ENCODE data around the gene FUCA2. TPM values are rescaled to one million over a fixed set of nuclear protein-coding genes. Genes with fewer than 3 reads are reported as not detected.
"Not testable (repeated sequence)": the region's sequence is repeated elsewhere in the genome, so short reads cannot be mapped to it uniquely, and the experiment has no call there.

Gene FUCA2
- total RNA-seq, 1 donor from 2014 or later = 13.6 TPM

DNA sequence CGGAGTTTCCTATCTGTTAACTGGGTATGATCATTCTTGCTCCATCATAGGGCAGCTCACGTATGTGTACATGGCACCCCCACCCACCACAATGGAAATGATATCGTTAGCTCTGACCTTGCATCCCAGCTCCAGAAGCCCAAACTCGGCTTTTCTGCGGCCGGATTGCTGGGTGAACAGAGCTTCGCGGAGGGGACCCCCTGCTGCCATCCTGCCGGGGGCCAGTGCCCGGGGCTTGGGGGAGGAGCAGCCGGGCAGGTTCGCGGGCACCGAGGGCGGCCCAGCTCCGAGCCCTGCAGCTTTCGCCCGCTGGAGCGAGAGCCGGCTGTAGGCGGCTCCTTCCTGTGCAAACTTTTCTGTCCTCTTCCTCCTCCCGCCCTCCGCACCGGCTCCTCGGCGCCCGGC, 24.9 kb upstream of the FUCA2 start:
- no peak for DNase-seq

DNA sequence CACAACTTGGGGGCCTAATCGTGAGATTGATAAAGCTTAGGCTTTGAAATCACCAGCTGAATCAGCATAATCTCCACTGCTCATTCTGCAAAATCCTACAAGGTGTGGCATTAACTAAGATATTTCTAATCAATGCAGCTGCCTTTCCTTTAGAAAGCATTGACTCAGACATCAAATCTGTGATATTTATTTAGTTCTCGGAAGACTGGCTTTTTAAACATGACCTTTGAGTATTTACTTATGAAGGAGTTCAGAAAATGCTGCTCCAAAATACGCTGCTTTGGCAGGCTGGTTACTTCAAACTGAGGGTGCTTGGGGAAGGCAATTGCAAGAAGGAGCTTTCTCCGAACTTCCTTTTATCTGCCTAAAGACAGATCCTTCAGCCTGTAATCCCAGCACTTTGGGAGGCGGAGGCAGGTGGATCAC, 23.7 kb upstream of the FUCA2 start:
- DNase-seq = no peak

DNA sequence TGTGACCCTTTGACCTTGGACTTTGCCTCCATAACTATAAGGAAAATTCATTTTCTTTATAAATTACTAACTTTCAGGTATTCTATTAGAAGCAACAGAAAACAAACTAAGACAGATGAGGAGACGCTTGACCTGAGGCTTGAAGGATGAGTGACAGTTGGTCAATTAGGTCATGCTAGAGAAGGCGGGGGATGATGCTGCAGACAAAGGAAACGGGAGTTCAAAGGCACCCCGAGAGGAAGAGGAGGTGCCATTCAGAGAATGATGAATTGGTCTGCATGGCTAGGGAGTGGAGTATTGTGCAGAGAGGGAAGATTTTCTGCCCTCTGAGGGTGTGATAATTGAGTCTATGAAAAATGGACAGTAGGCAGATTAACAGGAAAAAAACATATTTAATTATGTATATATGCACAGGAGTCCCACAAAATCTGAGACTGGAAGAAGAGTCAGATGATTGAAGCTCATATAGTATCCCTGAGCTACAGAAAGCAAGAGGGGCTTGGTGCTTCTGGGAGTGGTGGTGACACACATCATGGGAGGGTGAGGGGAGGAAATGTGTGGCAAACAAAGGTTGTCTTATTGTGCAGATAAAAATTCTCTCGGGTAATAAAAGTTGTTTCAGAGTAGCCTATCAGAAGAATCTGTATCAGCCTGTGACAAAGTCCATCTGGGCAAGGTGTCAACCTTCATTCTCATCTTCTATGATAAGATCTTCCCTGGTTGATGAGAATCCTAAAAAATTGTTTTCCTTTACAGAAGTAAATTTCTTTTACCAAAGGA, 20.4 kb upstream of the FUCA2 start:
- DNase-seq = no peak

DNA sequence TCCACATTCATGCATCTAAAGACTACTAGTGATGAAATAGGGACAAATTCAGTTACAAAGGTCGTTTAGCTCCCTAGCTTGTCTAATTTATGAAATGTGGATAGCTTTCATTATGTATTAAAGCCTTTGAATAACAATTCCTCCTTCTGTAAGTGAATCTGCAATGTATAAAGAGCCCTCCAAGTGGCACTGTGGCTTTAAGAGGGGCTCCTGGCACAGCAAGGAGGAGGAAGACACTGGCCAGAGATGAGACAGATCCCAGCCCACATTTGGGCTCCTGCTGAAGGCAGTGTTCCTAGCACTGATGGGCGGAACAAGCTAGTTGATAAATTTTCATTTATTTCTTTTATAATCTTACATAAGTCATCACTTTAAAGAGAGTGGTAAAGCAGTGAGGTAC, 17.6 kb upstream of the FUCA2 start:
- no peak for DNase-seq

DNA sequence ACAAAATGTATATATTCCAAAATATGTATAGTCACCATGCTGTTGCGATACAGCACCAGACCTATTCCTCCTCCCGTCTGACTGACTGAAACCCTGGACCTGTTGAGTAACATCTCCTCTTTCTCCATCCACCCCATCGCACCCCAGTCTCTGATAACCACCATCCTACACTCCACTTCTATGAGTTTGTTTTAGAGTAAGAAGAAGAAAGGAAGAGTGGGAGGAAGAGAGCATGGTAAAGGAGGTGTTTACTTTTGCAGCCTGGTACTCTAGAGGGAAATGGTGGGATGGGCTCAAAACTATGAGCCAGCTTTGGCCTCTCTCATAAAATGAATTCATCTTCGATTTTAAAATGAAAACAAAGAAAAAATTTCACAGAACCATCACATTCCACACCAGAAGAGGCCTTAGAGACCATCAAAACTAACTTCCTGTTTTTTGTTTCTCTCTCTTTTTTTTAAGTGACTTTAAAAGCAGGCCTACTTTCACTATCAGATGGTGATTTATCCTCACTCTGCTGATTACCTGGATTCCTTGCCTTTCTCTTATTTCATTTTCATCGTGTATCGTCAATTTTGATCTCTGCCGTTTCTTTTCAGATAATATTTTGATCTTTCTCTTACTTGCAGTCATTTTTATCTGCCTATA, 16.8 kb upstream of the FUCA2 start:
- DNase-seq = no peak

DNA sequence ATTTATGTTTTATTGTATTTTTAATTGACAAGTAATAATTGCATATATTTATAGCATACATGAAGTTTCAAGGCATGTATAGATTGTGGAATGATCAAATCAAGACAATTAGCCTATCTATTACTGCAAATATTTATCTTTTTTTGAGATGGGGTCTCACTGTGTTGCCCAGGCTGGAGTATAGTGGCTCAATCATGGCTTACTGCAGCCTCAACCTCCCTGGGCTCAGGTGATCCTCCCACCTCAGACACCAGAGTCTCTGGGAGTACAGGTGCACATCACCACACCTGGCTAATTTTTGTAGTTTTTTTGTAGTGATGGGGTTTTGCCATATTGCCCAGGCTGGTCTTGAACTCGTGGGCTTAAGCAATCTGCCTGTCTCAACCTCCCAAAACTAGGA, 16.2 kb upstream of the FUCA2 start:
- no peak for DNase-seq

DNA sequence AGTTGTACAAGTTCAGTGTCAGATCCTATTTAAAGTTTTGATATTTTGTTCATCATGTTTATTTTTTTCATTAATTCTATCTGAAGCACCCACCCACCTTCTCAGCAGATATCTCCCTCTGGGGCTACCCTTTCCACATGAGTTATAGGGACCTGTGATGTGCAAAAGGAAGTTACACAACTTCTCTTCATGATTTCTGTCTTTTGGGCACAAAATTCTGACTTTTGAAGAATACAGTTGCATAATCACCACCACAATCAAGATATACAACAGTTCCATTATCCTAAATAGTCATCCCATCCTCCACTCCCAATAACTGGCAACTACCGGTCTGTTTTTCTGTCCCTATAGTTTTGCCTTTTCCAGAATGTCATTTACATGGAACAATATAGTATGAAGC, 13.8 kb upstream of the FUCA2 start:
- no peak for DNase-seq

DNA sequence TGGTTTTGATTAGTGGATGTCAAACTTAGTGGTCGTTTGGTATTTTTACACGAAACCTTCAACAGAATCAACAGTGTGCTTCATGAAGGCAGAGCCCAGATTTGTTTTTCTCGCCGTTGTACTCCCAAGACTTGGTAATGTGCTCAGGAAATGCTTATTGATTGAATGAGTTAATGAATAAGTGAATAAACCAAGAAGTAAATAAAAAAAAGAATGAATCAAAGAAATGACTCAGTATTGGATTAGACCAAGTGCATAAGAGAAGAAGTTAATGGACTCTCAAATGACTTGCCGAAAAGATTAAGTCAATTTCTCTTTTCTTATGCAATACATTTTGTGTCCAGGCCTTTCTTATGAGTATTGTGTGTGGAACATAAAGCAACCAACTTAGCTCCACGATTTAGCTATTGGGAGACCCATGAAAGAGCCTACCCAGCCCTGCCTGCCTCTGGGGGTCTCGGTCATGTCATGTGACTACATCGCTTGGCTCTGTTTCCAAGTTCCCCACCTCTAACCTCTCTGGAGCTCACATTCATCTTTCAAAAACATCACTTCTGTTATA, 10.6 kb upstream of the FUCA2 start:
- no peak for DNase-seq

DNA sequence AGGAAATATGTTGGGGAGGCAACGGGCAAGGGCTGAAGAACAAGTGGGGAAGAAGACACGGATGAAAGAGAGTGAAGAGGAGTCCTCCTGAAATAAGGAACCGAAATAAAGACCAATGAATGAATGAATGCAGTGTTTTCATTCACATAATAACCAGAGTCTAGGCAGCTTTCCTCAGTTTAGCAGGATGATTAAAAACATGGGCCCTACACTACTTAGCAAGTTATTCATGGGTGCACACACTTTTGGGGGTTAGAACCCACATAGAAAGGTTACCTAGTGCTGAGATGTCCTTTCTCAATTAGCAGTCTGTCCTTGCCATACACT, 5.9 kb upstream of the FUCA2 start:
- no peak for DNase-seq

DNA sequence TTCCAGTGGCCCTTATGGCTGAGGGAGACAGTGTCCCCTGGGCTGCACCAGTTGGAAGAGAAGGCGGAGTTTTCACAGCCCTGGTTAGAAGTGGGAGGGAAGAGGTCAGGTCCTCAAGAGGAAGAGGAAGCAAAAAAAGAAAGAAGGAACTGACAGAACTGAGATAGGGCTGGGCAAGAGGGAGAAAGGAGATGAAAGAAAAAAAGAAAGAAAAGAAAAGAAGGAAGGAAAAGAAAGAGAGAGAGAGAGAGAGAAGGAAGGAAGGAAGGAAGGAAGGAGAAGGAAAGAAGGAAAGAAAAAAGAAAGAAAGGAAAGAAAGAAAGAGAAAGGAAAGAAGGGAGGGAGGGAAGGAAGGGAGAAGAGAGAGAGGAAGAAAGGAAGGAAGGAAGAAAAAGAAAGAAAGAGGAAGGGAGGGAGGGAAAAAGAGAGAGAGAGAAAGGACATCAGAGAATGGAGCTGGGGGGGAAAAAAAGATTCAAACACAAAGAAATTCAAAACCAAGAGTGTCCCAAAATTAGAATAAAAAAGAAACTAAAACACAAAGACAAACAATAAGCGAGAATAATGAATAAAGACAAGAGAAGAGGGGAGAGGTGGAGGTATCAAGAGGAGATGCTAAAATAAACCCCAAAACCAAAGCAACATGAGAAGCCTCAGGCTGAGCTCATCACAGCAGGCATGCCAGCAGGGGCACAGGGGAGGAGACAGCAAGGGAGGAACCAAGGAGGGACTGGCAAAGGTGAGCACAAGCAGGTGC, 5.3 kb upstream of the FUCA2 start:
- no peak for DNase-seq

DNA sequence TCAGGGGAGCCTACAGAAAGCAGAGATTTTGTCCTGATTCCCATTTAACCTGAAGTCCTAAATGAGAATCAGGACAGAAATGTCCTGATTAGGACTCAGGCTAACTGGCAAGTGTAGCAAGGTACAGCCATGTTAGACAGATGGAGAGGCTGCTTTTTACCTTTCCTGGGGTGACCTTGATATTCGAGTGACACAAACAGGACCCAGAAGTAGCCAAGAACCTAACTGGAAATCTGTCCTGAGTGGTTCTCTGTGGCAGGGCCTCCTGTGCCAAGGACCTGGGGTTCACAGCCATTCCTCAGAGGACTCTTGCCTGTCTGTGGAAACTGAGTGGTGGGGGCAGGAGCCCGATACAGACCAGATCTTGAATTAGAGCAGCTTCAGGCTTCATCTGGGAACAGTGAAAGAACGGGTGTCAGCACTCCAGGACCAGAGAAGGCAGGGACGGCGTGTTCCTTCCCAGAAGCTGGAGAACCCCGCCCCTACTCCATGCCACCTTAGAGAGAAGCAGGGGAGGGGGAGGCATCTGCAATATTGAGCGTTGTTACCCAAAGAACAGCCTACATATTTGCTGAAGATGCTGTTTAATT, 4.3 kb upstream of the FUCA2 start:
- DNase-seq = no peak

DNA sequence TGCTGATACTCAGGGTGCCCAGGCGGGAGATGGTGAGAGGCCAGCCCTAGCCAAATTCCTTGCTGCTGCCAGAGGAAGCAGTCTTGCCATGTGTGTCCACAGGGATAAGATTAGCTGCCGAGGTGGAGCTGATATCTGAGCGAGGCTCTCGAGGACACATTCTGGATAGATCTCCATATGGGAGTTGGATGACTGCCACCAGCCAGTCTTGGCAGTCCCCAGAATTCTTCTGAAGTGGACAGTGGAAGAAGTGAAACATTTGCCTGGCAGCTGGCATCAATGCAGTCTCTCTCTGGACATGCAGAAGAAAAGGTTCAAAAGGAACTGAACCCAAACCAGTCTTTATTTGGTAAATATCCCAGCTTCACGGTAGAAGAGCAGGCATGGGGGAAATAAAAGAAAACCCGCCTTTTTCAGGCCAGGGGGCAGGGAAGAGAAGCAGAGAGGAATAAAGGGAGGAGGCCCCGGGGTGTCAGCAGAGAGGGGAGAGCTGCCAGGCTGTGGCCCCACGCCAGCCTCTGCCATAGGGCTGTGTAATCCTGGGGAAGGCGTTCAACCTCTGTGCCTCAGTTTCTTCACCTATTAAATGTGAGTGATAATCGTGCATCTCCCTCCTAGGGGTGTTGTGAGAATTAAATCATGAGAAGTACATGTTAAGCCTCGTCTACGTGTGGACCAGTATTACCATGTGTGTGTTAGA, 3.7 kb upstream of the FUCA2 start:
- no peak for DNase-seq

DNA sequence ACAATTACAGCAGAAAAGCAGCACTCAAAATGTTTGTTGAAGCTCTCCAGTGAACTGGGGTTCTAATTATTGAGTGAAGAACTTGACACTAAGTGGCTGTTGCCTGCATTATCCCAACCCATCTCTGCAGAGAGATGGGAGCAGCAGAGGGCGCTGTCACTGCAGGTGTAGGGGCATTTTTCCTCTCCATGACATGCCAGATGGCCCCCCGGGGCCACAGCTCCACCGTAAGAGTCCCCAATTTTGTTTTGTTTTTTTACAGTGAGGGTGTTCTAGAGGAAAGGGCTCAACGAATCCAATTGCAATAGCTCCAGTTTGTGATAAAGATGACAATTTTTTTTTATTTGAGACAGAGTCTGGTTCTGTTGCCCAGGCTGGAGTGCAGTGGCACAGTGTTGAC, 1.9 kb upstream of the FUCA2 start:
- DNase-seq = no peak

DNA sequence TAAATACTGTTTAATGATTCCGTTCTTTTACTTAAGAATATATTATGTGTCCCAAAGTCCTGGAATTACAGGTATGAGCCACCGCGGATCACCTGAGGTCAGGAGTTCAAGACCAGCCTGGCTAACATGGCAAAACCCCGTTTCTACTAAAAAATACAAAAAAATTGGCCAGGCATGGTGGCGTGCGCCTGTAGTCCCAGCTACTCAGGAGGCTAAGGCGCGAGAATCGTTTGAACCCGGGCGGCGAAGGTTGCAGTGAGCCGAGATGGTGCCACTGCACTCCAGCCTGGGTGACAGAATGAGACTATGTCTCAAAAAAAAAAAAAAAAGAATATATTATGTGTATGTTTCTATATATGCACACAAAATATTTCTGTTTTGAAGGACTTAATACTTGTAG, 1.2 kb downstream of the FUCA2 start:
- not testable (repeated sequence) for DNase-seq

DNA sequence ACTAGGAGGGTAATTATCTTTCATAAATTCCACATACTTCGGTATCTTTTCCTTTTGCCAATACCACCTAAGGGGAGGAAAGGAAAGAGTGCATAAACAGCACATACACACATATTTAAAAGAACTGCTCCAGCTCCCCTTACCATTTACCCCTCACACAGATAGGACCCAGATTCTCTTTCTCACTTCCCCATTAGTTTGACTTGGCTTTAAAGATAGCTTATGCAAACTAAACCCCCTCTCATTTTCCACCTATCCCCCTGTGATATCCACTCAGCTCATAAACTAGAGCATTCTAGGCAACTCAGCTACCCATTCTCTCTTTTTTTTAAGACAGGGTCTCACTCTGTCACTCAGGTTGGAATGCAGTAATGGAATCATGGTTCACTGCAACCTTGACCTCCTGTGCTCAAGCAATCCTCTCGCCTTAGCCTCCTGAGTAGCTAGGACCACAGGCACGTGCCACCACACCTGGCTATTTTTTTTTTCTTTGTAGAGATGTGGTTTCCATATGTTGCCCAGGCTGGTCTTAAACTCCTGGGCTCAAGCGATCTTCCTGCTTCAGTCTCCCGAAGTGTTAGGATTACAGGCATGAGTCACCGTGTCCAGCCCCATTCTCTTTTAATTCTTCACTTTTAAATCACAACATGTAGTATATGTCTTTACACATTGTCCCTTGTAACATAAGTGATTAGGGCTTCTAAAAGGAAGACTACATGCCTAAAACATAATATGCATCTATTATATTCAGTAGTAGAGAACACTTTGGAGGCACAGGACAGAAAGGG, 4.0 kb downstream of the FUCA2 start:
- no peak for DNase-seq

DNA sequence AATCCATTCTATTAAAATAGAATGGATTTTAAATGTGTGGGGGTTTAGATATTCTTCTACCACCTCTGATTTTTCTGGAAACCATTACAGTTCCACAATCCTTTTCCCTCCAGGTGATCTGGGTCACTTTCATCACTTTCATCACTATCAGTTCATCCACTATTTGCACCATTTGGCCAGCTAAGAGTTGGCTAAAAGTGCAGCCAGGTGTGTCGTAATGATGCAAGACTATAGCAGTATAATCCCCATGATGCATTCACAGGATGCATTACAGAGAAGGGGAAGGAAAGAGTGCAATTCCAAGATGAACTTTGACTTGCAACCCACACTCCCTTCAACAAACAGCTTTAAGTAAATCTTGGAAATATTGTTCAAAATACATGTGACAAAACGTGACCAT, 4.9 kb downstream of the FUCA2 start:
- no peak for DNase-seq

DNA sequence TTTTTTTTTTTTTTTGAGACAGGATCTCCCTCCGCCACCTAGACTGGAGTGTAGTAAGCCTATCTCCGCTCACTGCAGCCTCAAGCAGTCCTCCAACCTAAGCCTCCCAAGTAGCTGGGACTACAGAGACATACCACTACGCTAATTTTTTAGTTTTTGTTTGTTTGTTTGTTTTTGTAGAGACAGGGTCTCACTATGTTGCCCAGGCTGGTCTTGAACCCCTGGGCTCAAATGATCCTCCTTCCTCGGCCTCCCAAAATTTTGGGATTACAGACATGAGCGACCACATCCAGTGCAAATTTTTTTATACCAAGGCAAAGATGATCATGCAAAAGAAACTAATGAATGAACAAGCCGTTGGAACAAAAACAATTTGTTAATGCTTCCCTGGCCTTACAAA, 5.3 kb downstream of the FUCA2 start:
- no peak for DNase-seq

DNA sequence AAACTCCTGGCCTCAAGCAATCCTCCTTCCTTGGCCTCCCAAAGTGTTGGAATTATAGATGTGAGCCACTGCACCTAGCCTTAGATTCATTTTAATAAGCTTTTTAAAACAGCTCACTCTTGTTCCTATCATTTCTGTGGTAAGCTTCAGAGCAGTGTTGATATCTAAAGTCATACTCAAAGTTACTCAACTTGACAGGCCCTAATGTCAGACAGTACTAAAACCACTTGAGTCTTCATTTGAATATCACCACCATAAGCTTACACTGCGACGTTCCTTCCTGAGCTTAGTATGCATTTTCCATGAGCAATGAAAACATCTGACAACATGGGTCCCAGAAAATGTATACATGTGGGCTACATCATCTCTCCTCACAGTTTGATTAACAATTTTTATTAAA, 6.0 kb downstream of the FUCA2 start:
- DNase-seq = no peak

DNA sequence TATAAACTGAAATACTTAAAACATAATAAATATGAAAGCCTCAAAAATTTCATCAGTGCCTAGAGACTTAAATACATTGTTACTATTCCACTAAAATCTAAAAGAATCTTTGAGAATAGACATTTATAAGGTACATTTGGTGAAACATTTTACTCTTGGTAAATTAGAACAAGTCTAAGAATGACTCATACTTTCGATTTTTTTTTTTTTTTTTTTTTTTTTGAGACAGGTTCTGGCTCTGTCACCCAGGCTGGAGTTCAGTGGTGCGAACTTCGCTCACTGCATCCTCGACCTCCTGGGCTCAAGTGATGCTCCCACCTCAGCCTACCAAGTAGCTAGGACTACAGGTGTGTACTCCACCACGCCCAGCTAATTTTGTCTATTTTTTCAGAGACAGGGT, 6.4 kb downstream of the FUCA2 start:
- no peak for DNase-seq

DNA sequence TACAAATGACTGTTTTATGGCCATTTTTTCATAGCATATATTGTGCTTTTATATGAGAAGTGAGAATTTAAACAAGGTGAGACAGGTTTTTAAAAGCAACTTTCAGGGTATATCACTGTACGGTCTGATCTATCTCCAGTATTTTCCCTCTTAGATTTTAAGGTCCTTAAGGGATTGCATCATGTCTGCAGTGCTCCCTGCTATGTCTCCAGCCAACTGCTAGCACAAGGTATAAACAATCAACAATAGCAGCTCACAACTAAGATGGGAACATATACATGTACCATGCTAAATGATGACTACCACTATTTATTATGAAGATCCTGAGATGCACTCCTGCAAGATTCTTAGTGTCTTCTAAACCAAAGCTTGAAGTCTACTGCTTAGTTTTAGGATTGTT, 7.2 kb downstream of the FUCA2 start:
- DNase-seq = no peak

DNA sequence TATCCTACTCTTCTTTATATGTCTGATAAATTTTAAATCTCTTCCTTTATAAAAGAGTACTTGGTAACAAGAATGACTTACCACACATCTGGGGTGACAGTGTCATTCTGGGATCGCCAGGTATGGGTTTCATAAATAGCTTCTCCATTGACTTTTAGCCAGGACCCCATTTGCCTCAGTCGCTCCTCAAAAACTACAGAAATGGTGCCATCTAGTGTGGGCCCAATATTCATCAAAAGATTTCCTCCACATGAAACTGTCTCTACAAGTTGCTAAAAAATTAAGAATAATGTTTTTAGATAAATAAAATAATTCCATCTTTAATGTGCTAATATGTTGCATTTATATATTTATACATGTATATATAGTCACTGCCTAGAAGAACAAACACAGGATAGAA, 9.7 kb downstream of the FUCA2 start:
- DNase-seq = no peak
